A673 (cell line): ENCODE data around the gene TK2. TPM values are rescaled to one million over a fixed set of nuclear protein-coding genes. Genes with fewer than 3 reads are reported as not detected.

ENCODE experiments used
- BruUV-seq: library from RNA; stranded (reverse); fragments of 400-500 nt; replicated peaks from 2 replicates; lab custom pipeline; 2021; lab: Mats Ljungman, UMichigan
- CTCF ChIA-PET: fragments of 300-600 bp; sonication (Branson Sonifier 250); formaldehyde crosslinking; loops from one replicate; lab custom pipeline; 2022; ENCODE audit warnings: antibody characterized with exemption; lab: Charles Lee
- POLR2A ChIA-PET: fragments of 300-600 bp; sonication (Branson Sonifier 250); formaldehyde crosslinking; loops from one replicate; lab custom pipeline; 2022; ENCODE audit warnings: antibody characterized with exemption; ENCODE audit not compliant: low non-redundant PET; lab: Charles Lee
- DNase-seq: peaks from one replicate; pipeline ENCODE4 v3.0.0-alpha.2; 2015; ENCODE audit warnings: low spot score
- H3K27ac ChIP-seq: fragments of 200-600 bp; sonication (generic); 2 replicates; pipeline ENCODE4 v1.5.1; 2016; ENCODE audit warnings: mixed run types, low read depth, mild to moderate bottlenecking, mixed read lengths, antibody characterized with exemption, low read length; ENCODE audit not compliant: poor library complexity, severe bottlenecking
- H3K27me3 ChIP-seq: fragments of 200-600 bp; sonication (generic); replicated peaks from 2 replicates; pipeline ENCODE4 v1.6.1; 2017; ENCODE audit warnings: mixed run types, low read depth, mild to moderate bottlenecking, mixed read lengths, antibody characterized with exemption, low read length; ENCODE audit not compliant: insufficient read depth, poor library complexity
- H3K36me3 ChIP-seq: fragments of 200-600 bp; sonication (generic); 2 replicates; pipeline ENCODE4 v1.6.1; 2016; ENCODE audit warnings: mixed run types, mild to moderate bottlenecking, mixed read lengths, antibody characterized with exemption, low read length; ENCODE audit not compliant: insufficient read depth, poor library complexity, severe bottlenecking
- H3K4me1 ChIP-seq: fragments of 200-600 bp; sonication (generic); 2 replicates; pipeline ENCODE4 v1.6.1; 2017; ENCODE audit warnings: mixed run types, mild to moderate bottlenecking, mixed read lengths, antibody characterized with exemption, low read length; ENCODE audit not compliant: insufficient read depth, poor library complexity, severe bottlenecking
- H3K4me3 ChIP-seq: fragments of 200-600 bp; sonication (generic); 2 replicates; pipeline ENCODE4 v1.5.1; 2016; ENCODE audit warnings: low read depth, mixed run types, mild to moderate bottlenecking, mixed read lengths, low read length; ENCODE audit not compliant: poor library complexity, severe bottlenecking
- H3K9me3 ChIP-seq: fragments of 200-600 bp; sonication (generic); 2 replicates; pipeline ENCODE4 v1.6.1; 2016; ENCODE audit warnings: mixed run types, low read depth, mild to moderate bottlenecking, mixed read lengths, antibody characterized with exemption, low read length; ENCODE audit not compliant: poor library complexity, severe bottlenecking
- CTCF ChIP-seq: fragments of 300-800, 200-600 bp; sonication (generic); conservative IDR thresholded peaks from 2 replicates; pipeline ENCODE4 v1.5.1; 2017; ENCODE audit warnings: low read depth, mild to moderate bottlenecking, antibody characterized with exemption, low read length, moderate library complexity, mixed read lengths
- EZH2 ChIP-seq: fragments of 200-600 bp; sonication (generic); IDR thresholded peaks from 2 replicates; pipeline ENCODE4 v1.6.1; 2017; ENCODE audit warnings: borderline replicate concordance, low read depth, mild to moderate bottlenecking, mixed read lengths, antibody characterized with exemption, low read length; ENCODE audit not compliant: poor library complexity, severe bottlenecking
- intact Hi-C: fragments of 100-400 bp; cut with micrococcal nuclease; formaldehyde crosslinking; loops from one replicate; pipeline ENCODE4 v1.10.0; 2022; ENCODE audit not compliant: unreplicated experiment
- total RNA-seq: library from RNA; stranded (reverse); gene quantifications from 2 replicates; pipeline ENCODE4 v1.2.3, GENCODE V29; 2021

Gene TK2
- total RNA-seq, 1 experiment from 2014 or later: 8.2 TPM

- CTCF ChIA-PET: no interaction called here
- no peaks in the 10 kb centered on the region for H3K9me3 ChIP-seq
- H3K27ac ChIP-seq: no peak overlapping the region
- BruUV-seq: no TSS peak
- no peaks in the 10 kb centered on the region for H3K27me3 ChIP-seq
- POLR2A ChIA-PET: no interaction called here
- TF ChIP-seq CTCF (no peak), EZH2 (no peak)
- intact Hi-C loops: no loop called here
- H3K36me3 ChIP-seq: no peaks in the 10 kb centered on the region
- no peak overlapping the region for H3K4me3 ChIP-seq
- H3K4me1 ChIP-seq: no peaks in the 10 kb centered on the region
- DNase-seq: no peak
These were observed 68.6 kb downstream of the TK2 start for GRCh38 chr16:66481081-66481942.

GRCh38 chr16:66480265-66481080 is 69.4 kb downstream of the TK2 start:
- CTCF ChIA-PET: no interaction called here
- intact Hi-C loops: no loop called here
- BruUV-seq: no TSS peak
- Histone ChIP-seq H3K27me3 (no peaks in the 10 kb centered on the region), H3K4me1 (no peaks in the 10 kb centered on the region), H3K36me3 (no peaks in the 10 kb centered on the region), H3K9me3 (no peaks in the 10 kb centered on the region), H3K27ac (no peak overlapping the region), H3K4me3 (no peak overlapping the region)
- DNase-seq: no peak
- POLR2A ChIA-PET: no interaction called here
- no peak for TF ChIP-seq CTCF

GRCh38 chr16:66479661-66480264 is 70.2 kb downstream of the TK2 start:
- Histone ChIP-seq H3K27ac (no peak overlapping the region), H3K27me3 (no peaks in the 10 kb centered on the region), H3K4me3 (no peak overlapping the region), H3K36me3 (no peaks in the 10 kb centered on the region), H3K9me3 (no peaks in the 10 kb centered on the region), H3K4me1 (no peaks in the 10 kb centered on the region)
- BruUV-seq: no TSS peak
- DNase-seq: no peak
- intact Hi-C loops: no loop called here
- ChIA-PET CTCF (interaction anchor here (1.1 kb wide), 1 partner anchor 73 kb away, joined by 3 read pairs; no protein-coding TSS in a partner anchor), POLR2A (no interaction called here)
- TF ChIP-seq CTCF (no peak), EZH2 (no peak)
